Ishikawa (cell line): Measurements from ENCODE around the gene CDNF.

Source experiments
- CEBPB ChIP-seq: IDR thresholded peaks from 2 replicates; pipeline ENCODE4 v1.6.1; 2012
- CREB1 ChIP-seq: IDR thresholded peaks from 2 replicates; pipeline ENCODE4 v1.6.1; 2012; ENCODE audit warnings: low read depth
- EGR1 ChIP-seq: IDR thresholded peaks from 2 replicates; pipeline ENCODE4 v1.6.1; 2012
- EP300 ChIP-seq: IDR thresholded peaks from 2 replicates; pipeline ENCODE4 v1.6.1; 2012; ENCODE audit warnings: borderline replicate concordance
- FOXM1 ChIP-seq: IDR thresholded peaks from 2 replicates; pipeline ENCODE4 v1.6.1; 2012; ENCODE audit warnings: low read depth, borderline replicate concordance
- NFIC ChIP-seq: IDR thresholded peaks from 2 replicates; pipeline ENCODE4 v1.6.1; 2012
- RAD21 ChIP-seq: IDR thresholded peaks from 2 replicates; pipeline ENCODE4 v1.6.1; 2012; ENCODE audit warnings: low read depth
- TAF1 ChIP-seq: IDR thresholded peaks from 2 replicates; pipeline ENCODE4 v1.6.1; 2012; ENCODE audit warnings: low read depth, mild to moderate bottlenecking
- TCF12 ChIP-seq: IDR thresholded peaks from 2 replicates; pipeline ENCODE4 v1.6.1; 2012; ENCODE audit warnings: low read depth
- TEAD4 ChIP-seq: IDR thresholded peaks from 2 replicates; pipeline ENCODE4 v1.6.1; 2012
- YY1 ChIP-seq: IDR thresholded peaks from 2 replicates; pipeline ENCODE4 v1.6.1; 2012; ENCODE audit warnings: low read depth
- ZBTB7A ChIP-seq: IDR thresholded peaks from 2 replicates; pipeline ENCODE4 v1.6.1; 2012; ENCODE audit warnings: low read depth
- TF ChIP-seq, protein P1 (sequence below): IDR thresholded peaks from 2 replicates; pipeline ENCODE4 v1.6.1; 2012
- TF ChIP-seq, protein P2 (sequence below): IDR thresholded peaks from 2 replicates; pipeline ENCODE4 v1.6.1; 2012
- TF ChIP-seq, protein P3 (sequence below): IDR thresholded peaks from 2 replicates; pipeline ENCODE4 v1.6.1; 2012; ENCODE audit warnings: low read depth, mild to moderate bottlenecking

The CDNF gene

DNA sequence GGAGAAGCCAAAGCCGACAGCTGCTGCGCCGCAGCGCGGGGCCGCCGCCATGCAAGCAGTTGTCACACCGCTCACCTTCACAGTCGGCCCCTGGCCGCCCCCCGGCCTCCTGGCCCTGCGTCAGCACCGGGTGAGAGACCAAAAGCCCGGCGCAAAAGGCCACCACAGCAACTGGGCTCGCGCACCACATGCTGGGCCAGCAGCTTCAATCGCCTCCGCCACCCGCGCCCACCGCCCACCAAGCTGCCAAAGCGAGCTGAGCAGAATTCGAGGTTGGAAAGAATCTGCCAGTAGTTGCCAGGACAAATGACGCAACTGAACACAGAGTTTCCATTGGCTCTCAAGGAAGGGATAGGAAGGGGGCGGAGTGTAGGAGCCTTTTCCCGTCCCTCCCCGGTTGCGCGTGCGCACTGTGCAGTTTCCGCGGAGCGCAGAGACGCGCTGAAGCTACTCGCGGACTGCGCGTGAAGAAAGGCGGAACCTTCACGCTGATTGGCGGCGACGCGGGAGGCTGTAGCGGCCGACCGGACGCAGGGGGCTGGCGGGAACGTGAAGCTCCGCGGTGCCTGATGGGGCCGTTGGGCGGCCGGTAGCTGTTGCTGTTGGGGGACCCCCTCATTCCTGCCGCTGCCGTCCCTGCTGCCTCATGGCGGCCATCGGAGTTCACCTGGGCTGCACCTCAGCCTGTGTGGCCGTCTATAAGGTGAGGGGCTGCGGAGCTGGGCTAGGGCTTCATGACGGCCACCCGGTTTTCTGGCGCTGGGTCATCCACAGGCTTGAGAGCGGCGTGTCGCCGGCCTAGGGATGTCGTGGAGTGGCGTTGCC is at the start of gene CDNF, which contains the start of the genes HSPA14 and MSANTD7:
Gene CDNF (minus strand): TSS at position 281 of the 825 bp plus-strand sequence. CDS start 91 bp downstream, at position 190.
Gene HSPA14 (plus strand): TSS at position 550 of the 825 bp plus-strand sequence. CDS start 97 bp downstream, at position 647.
Gene MSANTD7 (plus strand): TSS at position 550 of the 825 bp plus-strand sequence. CDS start 3,979 bp downstream, outside the sequence.
- TF ChIP-seq ZBTB7A (peak; percentile 85; the same call in 1 of the 2 replicates), RAD21 (no peak), FOXM1 (no peak), CREB1 (peak; percentile 87), CEBPB (no peak), TAF1 (peak; percentile 61), YY1 (peak; percentile 79), TCF12 (0 out of 2 replicates have a peak, but pooled peaks have one; percentile 15), EP300 (no peak), TEAD4 (peak; percentile 6; the same call in 1 of the 2 replicates), NFIC (no peak; the same call in 1 of the 2 replicates), EGR1 (peak; percentile 44; the same call in 1 of the 2 replicates)
- TF ChIP-seq, protein P1, sequence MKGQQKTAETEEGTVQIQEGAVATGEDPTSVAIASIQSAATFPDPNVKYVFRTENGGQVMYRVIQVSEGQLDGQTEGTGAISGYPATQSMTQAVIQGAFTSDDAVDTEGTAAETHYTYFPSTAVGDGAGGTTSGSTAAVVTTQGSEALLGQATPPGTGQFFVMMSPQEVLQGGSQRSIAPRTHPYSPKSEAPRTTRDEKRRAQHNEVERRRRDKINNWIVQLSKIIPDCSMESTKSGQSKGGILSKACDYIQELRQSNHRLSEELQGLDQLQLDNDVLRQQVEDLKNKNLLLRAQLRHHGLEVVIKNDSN: 0 out of 2 replicates have a peak, but pooled peaks have one; percentile 15
- TF ChIP-seq, protein P2, sequence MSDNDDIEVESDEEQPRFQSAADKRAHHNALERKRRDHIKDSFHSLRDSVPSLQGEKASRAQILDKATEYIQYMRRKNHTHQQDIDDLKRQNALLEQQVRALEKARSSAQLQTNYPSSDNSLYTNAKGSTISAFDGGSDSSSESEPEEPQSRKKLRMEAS: peak; percentile 79
- TF ChIP-seq, protein P3, sequence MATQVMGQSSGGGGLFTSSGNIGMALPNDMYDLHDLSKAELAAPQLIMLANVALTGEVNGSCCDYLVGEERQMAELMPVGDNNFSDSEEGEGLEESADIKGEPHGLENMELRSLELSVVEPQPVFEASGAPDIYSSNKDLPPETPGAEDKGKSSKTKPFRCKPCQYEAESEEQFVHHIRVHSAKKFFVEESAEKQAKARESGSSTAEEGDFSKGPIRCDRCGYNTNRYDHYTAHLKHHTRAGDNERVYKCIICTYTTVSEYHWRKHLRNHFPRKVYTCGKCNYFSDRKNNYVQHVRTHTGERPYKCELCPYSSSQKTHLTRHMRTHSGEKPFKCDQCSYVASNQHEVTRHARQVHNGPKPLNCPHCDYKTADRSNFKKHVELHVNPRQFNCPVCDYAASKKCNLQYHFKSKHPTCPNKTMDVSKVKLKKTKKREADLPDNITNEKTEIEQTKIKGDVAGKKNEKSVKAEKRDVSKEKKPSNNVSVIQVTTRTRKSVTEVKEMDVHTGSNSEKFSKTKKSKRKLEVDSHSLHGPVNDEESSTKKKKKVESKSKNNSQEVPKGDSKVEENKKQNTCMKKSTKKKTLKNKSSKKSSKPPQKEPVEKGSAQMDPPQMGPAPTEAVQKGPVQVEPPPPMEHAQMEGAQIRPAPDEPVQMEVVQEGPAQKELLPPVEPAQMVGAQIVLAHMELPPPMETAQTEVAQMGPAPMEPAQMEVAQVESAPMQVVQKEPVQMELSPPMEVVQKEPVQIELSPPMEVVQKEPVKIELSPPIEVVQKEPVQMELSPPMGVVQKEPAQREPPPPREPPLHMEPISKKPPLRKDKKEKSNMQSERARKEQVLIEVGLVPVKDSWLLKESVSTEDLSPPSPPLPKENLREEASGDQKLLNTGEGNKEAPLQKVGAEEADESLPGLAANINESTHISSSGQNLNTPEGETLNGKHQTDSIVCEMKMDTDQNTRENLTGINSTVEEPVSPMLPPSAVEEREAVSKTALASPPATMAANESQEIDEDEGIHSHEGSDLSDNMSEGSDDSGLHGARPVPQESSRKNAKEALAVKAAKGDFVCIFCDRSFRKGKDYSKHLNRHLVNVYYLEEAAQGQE: no peak

DNA sequence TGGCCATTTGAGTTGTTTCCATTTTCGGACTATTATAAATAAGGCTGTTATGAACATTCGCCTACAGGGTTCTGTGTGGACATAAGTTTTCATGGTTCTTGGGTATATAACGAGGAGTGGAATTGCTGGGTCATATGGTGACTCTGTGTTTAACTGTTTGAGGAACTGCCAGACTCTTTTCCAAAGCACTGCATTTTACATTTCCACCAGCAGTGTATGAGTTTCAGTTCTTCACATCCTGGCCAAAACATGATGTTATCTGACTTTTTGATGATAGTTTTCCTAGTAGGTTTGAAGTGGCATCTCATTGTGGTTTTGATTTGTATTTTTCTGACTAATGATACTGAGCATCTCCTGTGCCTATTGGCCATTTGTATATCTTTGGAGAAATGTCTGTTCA is 46.2 kb upstream of the CDNF start:
- no peak for TF ChIP-seq ZBTB7A
- TF ChIP-seq CEBPB: no peak
- TF ChIP-seq FOXM1: no peak
- TF ChIP-seq, protein P1: no peak
- TF ChIP-seq, protein P3: no peak
- no peak for TF ChIP-seq NFIC
- no peak for TF ChIP-seq EP300
- TF ChIP-seq TEAD4: no peak
- no peak for TF ChIP-seq CREB1
- no peak for TF ChIP-seq TAF1
- no peak for TF ChIP-seq YY1

DNA sequence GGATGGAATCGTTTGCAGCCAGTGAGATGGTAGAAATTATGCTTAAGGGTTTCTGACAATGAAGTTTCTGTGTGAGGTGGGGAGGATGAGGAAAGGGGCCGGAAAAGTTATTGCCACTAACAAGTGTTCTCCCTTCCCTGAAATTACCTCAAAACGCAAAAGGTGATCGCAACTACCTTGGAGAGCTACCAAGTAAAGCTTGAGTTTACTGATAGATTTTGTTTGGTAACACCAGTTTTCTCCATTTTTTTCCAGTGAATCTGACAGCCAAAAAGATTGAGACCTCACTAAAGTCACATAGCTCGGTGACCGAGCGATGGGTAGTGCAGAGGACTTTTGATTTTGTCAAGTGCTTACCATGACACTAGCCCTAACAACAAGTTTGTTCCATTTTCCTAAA is 42.4 kb upstream of the CDNF start:
- TF ChIP-seq EGR1: no peak
- TF ChIP-seq, protein P3: peak; percentile 69
- TF ChIP-seq, protein P1: no peak

DNA sequence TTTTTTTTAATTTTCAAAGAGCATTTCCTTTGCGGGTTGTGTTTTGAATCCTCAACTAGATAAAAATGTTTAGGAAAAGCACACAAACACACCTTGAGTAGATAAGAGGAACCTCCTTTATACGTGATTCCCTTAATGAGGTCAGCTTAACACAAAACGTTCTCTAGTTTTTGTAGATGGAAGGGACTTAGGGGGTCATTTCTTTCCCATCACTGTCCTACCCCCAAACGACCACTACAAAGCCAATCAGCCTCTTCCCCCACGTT is 42.0 kb upstream of the CDNF start:
- no peak for TF ChIP-seq TEAD4
